Measurements from ENCODE around the gene GKN2. TPM values are rescaled to one million over a fixed set of nuclear protein-coding genes. Genes with fewer than 3 reads are reported as not detected.
A peak's percentile ranks its signal among the peaks of the same experiment; 100 is the strongest.
"Not testable (repeated sequence)": the region's sequence is repeated elsewhere in the genome, so short reads cannot be mapped to it uniquely, and the experiment has no call there.

GKN2 gene
- total and polyA plus RNA-seq, 9 of the 15 experiments (the other 6 are each of a cell fraction or from before 2014, with no cell fraction given) = not detected

GRCh38 chr2:68901199-68901514, 51.5 kb downstream of the GKN2 start (continued):
- peak in 2 of 3 experiments; percentile 18 to 26; a peak in 2 of 6 replicates for TF ChIP-seq CTCF (IDR thresholded peaks at IDR 0.05 in 2 of 3, conservative IDR thresholded peaks at IDR 0.05 in 1 of 3; ENCODE audit: insufficient read depth in 2 of 3, low read depth in 1 of 3, low read length in 3 of 3)

GRCh38 chr2:68900496-68901198, 52.0 kb downstream of the GKN2 start:
- no peak overlapping the region for H3K27ac ChIP-seq (ENCODE audit: extremely low read depth, low read depth, low read length)
- CTCF ChIA-PET (ENCODE audit: low intra/inter-chr PET ratio) = interaction anchor here (0.8 kb wide), 1 partner anchor 147 kb away, joined by 3 read pairs; no protein-coding TSS in a partner anchor
- no peak for ATAC-seq
- 0 out of 5 replicates have a peak, but pooled peaks cover 0 to 5% of the 10 kb centered on the region in 2 experiments for H3K27me3 ChIP-seq (ENCODE audit: control insufficient read depth in 2 of 2, insufficient read depth in 2 of 2, low read length in 2 of 2)
- H3K36me3 ChIP-seq (ENCODE audit: control insufficient read depth, insufficient read depth, low read length) = no peaks in the 10 kb centered on the region
- no peak overlapping the region for H3K4me3 ChIP-seq
- in situ Hi-C loops (cut with MboI) = loop anchor here (5.0 kb wide), 1 partner anchor 53 kb away; no protein-coding TSS in a partner anchor
- no TSS peak for BruUV-seq (replicated peaks)
- no peak for TF ChIP-seq USF2 (CRISPR knock-in tag; IDR thresholded peaks at IDR 0.05)
- TF ChIP-seq RAD21 (CRISPR knock-in tag; conservative IDR thresholded peaks at IDR 0.05 in 1 of 2, IDR thresholded peaks at IDR 0.05 in 1 of 2) = peak in 1 of 2 experiments; percentile 23; a peak in 2 of 4 replicates
- no peak for TF ChIP-seq RBM22 (IDR thresholded peaks at IDR 0.05; ENCODE audit: low read depth, low read length, poor library complexity, severe bottlenecking)
- peaks cover 6% of the 10 kb centered on the region for H3K9me3 ChIP-seq (replicated peaks; ENCODE audit: control insufficient read depth, insufficient read depth, low read depth, low read length)
- no peak overlapping the region for H2AFZ ChIP-seq (ENCODE audit: low read depth, low read length)
- no peak for FAIRE-seq
- no peaks in the 10 kb centered on the region for H3K79me2 ChIP-seq (ENCODE audit: control insufficient read depth, insufficient read depth, low read length)
- no peaks in the 10 kb centered on the region for H4K20me1 ChIP-seq (replicated peaks; ENCODE audit: control insufficient read depth, insufficient read depth, low read length)
- no peaks in the 10 kb centered on the region for H3K9me1 ChIP-seq (ENCODE audit: control insufficient read depth, insufficient read depth, low read length)
- intact Hi-C loops (cut with micrococcal nuclease) = no loop called here
- no peak for DNase-seq (ENCODE audit: extremely low read depth in 1 of 4, low spot score in 3 of 4)
- H3K4me1 ChIP-seq (replicated peaks in 1 of 2; ENCODE audit: control insufficient read depth in 2 of 2, insufficient read depth in 2 of 2, low read length in 2 of 2) = no peaks in the 10 kb centered on the region
- no peak overlapping the region for H3K9ac ChIP-seq (ENCODE audit: insufficient read depth in 1 of 2, low read depth in 2 of 2, low read length in 2 of 2)
- POLR2A ChIA-PET = no interaction called here
- 21% methylated on average over 5 of the region's 5 CpGs for WGBS (ENCODE audit: insufficient coverage, low coverage, missing lambda C conversion rate)
- H3K4me2 ChIP-seq (ENCODE audit: insufficient read depth, low read length) = no peak overlapping the region

- FAIRE-seq; H3K36me3 ChIP-seq (ENCODE audit: control insufficient read depth, insufficient read depth, low read length); H3K4me3 ChIP-seq; H3K4me1 ChIP-seq (replicated peaks in 1 of 2; ENCODE audit: control insufficient read depth in 2 of 2, insufficient read depth in 2 of 2, low read length in 2 of 2); H3K27ac ChIP-seq (ENCODE audit: extremely low read depth, low read depth, low read length); CTCF ChIA-PET (ENCODE audit: low intra/inter-chr PET ratio); H3K9me1 ChIP-seq (ENCODE audit: control insufficient read depth, insufficient read depth, low read length); DNase-seq (ENCODE audit: extremely low read depth in 1 of 4, low spot score in 3 of 4); H2AFZ ChIP-seq (ENCODE audit: low read depth, low read length); H4K20me1 ChIP-seq (replicated peaks; ENCODE audit: control insufficient read depth, insufficient read depth, low read length); H3K9me3 ChIP-seq (replicated peaks; ENCODE audit: control insufficient read depth, insufficient read depth, low read depth, low read length); in situ Hi-C loops (cut with MboI); H3K4me2 ChIP-seq (ENCODE audit: insufficient read depth, low read length); ATAC-seq; intact Hi-C loops (cut with micrococcal nuclease); H3K79me2 ChIP-seq (ENCODE audit: control insufficient read depth, insufficient read depth, low read length); H3K9ac ChIP-seq (ENCODE audit: insufficient read depth in 1 of 2, low read depth in 2 of 2, low read length in 2 of 2); BruUV-seq (replicated peaks); H3K27me3 ChIP-seq (ENCODE audit: control insufficient read depth in 2 of 2, insufficient read depth in 2 of 2, low read length in 2 of 2): not testable (repeated sequence)
- 32% methylated on average over 5 of the region's 6 CpGs for WGBS (ENCODE audit: insufficient coverage, low coverage, missing lambda C conversion rate)
- POLR2A ChIA-PET = interaction anchor here (0.9 kb wide), 1 partner anchor 48 kb away, joined by 3 read pairs; no protein-coding TSS in a partner anchor
These were observed 56.7 kb downstream of the GKN2 start for GRCh38 chr2:68895981-68896380.

Data from K562 (cell line).